ENCODE data around the gene DLGAP4. TPM values are rescaled to one million over a fixed set of nuclear protein-coding genes. Genes with fewer than 3 reads are reported as not detected.
A peak's percentile ranks its signal among the peaks of the same experiment; 100 is the strongest.

Gene DLGAP4
- total RNA-seq, 1 donor from 2014 or later: 199 TPM

- H3K27me3 Mint-ChIP-seq (ENCODE audit: unreplicated experiment): peaks cover 6% of the 10 kb centered on the region
- no peak for DNase-seq
- no peaks in the 10 kb centered on the region for H3K36me3 Mint-ChIP-seq (ENCODE audit: unreplicated experiment)
- peaks cover 2% of the 10 kb centered on the region for H3K4me1 Mint-ChIP-seq (ENCODE audit: low read depth, unreplicated experiment)
- no peak overlapping the region for H3K4me3 Mint-ChIP-seq (ENCODE audit: unreplicated experiment)
- no peak overlapping the region for H3K27ac Mint-ChIP-seq (ENCODE audit: unreplicated experiment)
- no peak for TF ChIP-seq CTCF (IDR thresholded peaks at IDR 0.05; ENCODE audit: partially characterized antibody, unreplicated experiment)
- no peaks in the 10 kb centered on the region for H3K9me3 Mint-ChIP-seq (ENCODE audit: unreplicated experiment)
Observed at GRCh38 chr20:36268440-36269342, 37.4 kb upstream of the DLGAP4 start.

- Mint-ChIP-seq H3K27ac (ENCODE audit: unreplicated experiment) (no peak overlapping the region), H3K4me3 (ENCODE audit: unreplicated experiment) (no peak overlapping the region), H3K27me3 (ENCODE audit: unreplicated experiment) (peaks cover 2% of the 10 kb centered on the region), H3K36me3 (ENCODE audit: unreplicated experiment) (no peaks in the 10 kb centered on the region), H3K9me3 (ENCODE audit: unreplicated experiment) (no peaks in the 10 kb centered on the region), H3K4me1 (ENCODE audit: low read depth, unreplicated experiment) (peaks cover 7% of the 10 kb centered on the region)
- no peak for DNase-seq
- TF ChIP-seq CTCF (IDR thresholded peaks at IDR 0.05; ENCODE audit: partially characterized antibody, unreplicated experiment): no peak
Observed at GRCh38 chr20:36269507-36269906, 36.6 kb upstream of the DLGAP4 start.

- peak overlapping the region; percentile 12 for H3K27ac Mint-ChIP-seq (ENCODE audit: unreplicated experiment)
- no peaks in the 10 kb centered on the region for H3K36me3 Mint-ChIP-seq (ENCODE audit: unreplicated experiment)
- H3K27me3 Mint-ChIP-seq (ENCODE audit: unreplicated experiment): peaks cover 4% of the 10 kb centered on the region
- TF ChIP-seq CTCF (IDR thresholded peaks at IDR 0.05; ENCODE audit: partially characterized antibody, unreplicated experiment): no peak
- DNase-seq: no peak
- no peaks in the 10 kb centered on the region for H3K9me3 Mint-ChIP-seq (ENCODE audit: unreplicated experiment)
- no peak overlapping the region for H3K4me3 Mint-ChIP-seq (ENCODE audit: unreplicated experiment)
- peaks cover 18% of the 10 kb centered on the region for H3K4me1 Mint-ChIP-seq (ENCODE audit: low read depth, unreplicated experiment)
Observed at GRCh38 chr20:36270744-36271638, 35.1 kb upstream of the DLGAP4 start.

DNA sequence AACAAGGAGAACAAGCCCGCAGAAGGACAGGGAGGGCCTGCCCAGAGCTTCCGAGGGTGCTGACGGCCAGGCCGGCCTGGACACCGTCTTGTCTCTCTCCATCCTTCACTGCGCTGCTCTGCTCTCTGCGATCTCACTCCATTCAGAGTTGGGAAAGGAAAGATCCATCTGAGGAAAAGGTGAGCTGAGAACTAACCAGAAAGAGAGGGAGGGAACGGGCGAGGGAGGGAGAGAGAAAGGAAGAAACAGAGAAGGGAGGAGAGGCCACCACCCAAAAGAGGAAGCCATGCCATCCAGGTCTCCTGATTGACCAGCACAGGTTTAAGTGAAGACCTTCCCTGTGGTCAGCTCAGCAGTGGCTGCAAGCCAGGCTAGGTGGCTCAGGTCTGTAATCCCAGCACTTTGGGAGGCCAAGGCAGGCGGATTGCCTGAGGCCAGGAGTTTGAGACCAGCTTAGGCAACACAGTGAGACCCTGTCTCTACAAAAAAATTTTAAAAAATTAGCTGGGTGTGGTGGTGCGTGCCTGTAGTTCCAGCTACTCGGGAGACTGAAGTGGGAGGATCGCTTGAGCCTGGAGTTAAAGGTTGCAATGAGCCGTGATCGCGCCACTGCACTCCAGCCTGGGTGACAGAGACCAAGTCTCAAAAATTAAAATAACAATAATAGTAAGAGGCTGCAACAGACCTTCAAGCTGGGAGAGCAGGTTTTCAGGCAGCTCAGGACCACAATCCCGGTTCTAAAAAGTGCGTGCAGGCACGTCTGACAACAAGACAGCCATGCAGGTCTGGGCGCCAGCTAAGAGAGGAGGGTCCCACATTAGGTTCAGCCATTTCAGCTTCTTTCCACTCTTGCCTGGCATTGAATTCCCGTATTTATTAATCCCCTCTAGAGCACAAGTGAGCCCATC, 34.2 kb upstream of the DLGAP4 start:
- Mint-ChIP-seq H3K27me3 (ENCODE audit: unreplicated experiment) (peaks cover 4% of the 10 kb centered on the region), H3K36me3 (ENCODE audit: unreplicated experiment) (no peaks in the 10 kb centered on the region), H3K9me3 (ENCODE audit: unreplicated experiment) (no peaks in the 10 kb centered on the region), H3K4me3 (ENCODE audit: unreplicated experiment) (no peak overlapping the region), H3K4me1 (ENCODE audit: low read depth, unreplicated experiment) (peaks cover 18% of the 10 kb centered on the region), H3K27ac (ENCODE audit: unreplicated experiment) (no peak overlapping the region)
- no peak for TF ChIP-seq CTCF (IDR thresholded peaks at IDR 0.05; ENCODE audit: partially characterized antibody, unreplicated experiment)
- no peak for DNase-seq
